WTC11 (cell line): Measurements from ENCODE around the gene SLIT3.

Experiments
- AFF4 ChIP-seq: sonication (generic); formaldehyde crosslinking; IDR thresholded peaks from 2 replicates; pipeline ENCODE4 v1.8.1; 2023; ENCODE audit warnings: mild to moderate bottlenecking, missing genetic modification reagents, borderline replicate concordance
- E2F1 ChIP-seq: sonication (generic); formaldehyde crosslinking; IDR thresholded peaks from 2 replicates; pipeline ENCODE4 v1.8.0; 2022; ENCODE audit warnings: mild to moderate bottlenecking, missing genetic modification reagents
- ELF4 ChIP-seq: sonication (generic); formaldehyde crosslinking; IDR thresholded peaks from 2 replicates; pipeline ENCODE4 v1.8.1; 2022; ENCODE audit warnings: low read depth, mild to moderate bottlenecking, moderate library complexity, missing genetic modification reagents
- TCF7 ChIP-seq: sonication (generic); formaldehyde crosslinking; IDR thresholded peaks from 2 replicates; pipeline ENCODE4 v1.8.0; 2022; ENCODE audit warnings: mild to moderate bottlenecking, low read depth, missing genetic modification reagents, moderate library complexity
- ZNF416 ChIP-seq: fragments of 250-450 bp; sonication (Bioruptor Pico); IDR thresholded peaks from 2 replicates; pipeline ENCODE4 v1.9.0; 2021; ENCODE audit warnings: mild to moderate bottlenecking, inconsistent platforms
- TF ChIP-seq, protein P1 (sequence below): fragments of 200-600 bp; IDR thresholded peaks from 2 replicates; pipeline ENCODE4 v1.8.0; 2022; ENCODE audit warnings: antibody characterized with exemption

DNA sequence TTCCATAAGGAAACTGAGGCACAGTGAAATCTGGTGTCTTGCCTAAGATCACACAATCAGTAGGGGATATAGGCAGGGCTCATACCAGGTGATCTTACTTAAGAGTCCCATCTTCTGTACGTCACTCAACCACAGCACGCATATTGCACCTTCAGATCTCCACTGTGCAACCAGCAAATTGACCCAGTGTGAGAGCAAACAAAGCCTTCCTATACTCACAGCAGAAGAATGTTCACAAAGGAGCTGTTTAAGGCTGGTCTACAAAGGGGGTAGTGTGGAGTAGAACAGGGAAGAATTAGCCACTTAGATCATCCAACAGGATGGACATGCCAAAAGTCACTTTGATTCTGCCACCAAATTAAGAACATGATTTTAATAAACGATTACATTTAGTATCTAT is 305.9 kb downstream of the SLIT3 start:
- TF ChIP-seq ELF4 (CRISPR knock-in tag), result no peak
- TF ChIP-seq ZNF416 (CRISPR knock-in tag), result no peak
- no peak for TF ChIP-seq AFF4 (CRISPR knock-in tag)
- TF ChIP-seq, protein P1, sequence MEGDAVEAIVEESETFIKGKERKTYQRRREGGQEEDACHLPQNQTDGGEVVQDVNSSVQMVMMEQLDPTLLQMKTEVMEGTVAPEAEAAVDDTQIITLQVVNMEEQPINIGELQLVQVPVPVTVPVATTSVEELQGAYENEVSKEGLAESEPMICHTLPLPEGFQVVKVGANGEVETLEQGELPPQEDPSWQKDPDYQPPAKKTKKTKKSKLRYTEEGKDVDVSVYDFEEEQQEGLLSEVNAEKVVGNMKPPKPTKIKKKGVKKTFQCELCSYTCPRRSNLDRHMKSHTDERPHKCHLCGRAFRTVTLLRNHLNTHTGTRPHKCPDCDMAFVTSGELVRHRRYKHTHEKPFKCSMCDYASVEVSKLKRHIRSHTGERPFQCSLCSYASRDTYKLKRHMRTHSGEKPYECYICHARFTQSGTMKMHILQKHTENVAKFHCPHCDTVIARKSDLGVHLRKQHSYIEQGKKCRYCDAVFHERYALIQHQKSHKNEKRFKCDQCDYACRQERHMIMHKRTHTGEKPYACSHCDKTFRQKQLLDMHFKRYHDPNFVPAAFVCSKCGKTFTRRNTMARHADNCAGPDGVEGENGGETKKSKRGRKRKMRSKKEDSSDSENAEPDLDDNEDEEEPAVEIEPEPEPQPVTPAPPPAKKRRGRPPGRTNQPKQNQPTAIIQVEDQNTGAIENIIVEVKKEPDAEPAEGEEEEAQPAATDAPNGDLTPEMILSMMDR, result no peak
- TF ChIP-seq E2F1 (CRISPR knock-in tag), result no peak
- TF ChIP-seq TCF7 (CRISPR knock-in tag), result no peak
